MM.1S (cell line): ENCODE data around the gene ELL.

Source experiments
- DNase-seq: peaks from one replicate; pipeline ENCODE4 v3.0.0-alpha.2; 2015
- H2AFZ ChIP-seq: fragments of 300-600 bp; sonication (generic); 2 replicates; pipeline ENCODE4 v1.6.0; 2016; ENCODE audit warnings: antibody characterized with exemption, low read length
- H3F3A ChIP-seq: fragments of 300-600 bp; sonication (generic); 2 replicates; pipeline ENCODE4 v1.6.1; 2016; ENCODE audit warnings: mild to moderate bottlenecking, antibody characterized with exemption, low read length, moderate library complexity, mixed read lengths; ENCODE audit not compliant: insufficient read depth
- H3K27ac ChIP-seq: fragments of 300-600 bp; sonication (generic); 2 replicates; pipeline ENCODE4 v1.5.1; 2016; ENCODE audit warnings: mild to moderate bottlenecking, low read length
- H3K27me3 ChIP-seq: fragments of 300-600 bp; sonication (generic); replicated peaks from 2 replicates; pipeline ENCODE4 v1.6.0; 2016; ENCODE audit warnings: low read length; ENCODE audit not compliant: insufficient read depth
- H3K36me3 ChIP-seq: fragments of 300-600 bp; sonication (generic); replicated peaks from 2 replicates; pipeline ENCODE4 v1.6.1; 2016; ENCODE audit warnings: mild to moderate bottlenecking, low read length, mixed read lengths; ENCODE audit not compliant: insufficient read depth
- H3K4me1 ChIP-seq: fragments of 300-600 bp; sonication (generic); 2 replicates; pipeline ENCODE4 v1.6.1; 2016; ENCODE audit warnings: low read length, mixed read lengths
- H3K4me2 ChIP-seq: fragments of 300-600 bp; sonication (generic); 2 replicates; pipeline ENCODE4 v1.6.0; 2016; ENCODE audit warnings: low read depth, low read length
- H3K4me3 ChIP-seq: fragments of 300-600 bp; sonication (generic); 2 replicates; pipeline ENCODE4 v1.5.1; 2016; ENCODE audit warnings: low read length, mixed read lengths
- H3K79me2 ChIP-seq: fragments of 300-600 bp; sonication (generic); 2 replicates; pipeline ENCODE4 v1.6.1; 2016; ENCODE audit warnings: mixed run types, low read length, mixed read lengths
- H3K9ac ChIP-seq: fragments of 300-600 bp; sonication (generic); 2 replicates; pipeline ENCODE4 v1.6.1; 2016; ENCODE audit warnings: low read length, mixed read lengths
- H3K9me2 ChIP-seq: fragments of 300-600 bp; sonication (generic); replicated peaks from 2 replicates; pipeline ENCODE4 v1.6.1; 2016; ENCODE audit warnings: mild to moderate bottlenecking, low read length, mixed read lengths; ENCODE audit not compliant: insufficient read depth
- H3K9me3 ChIP-seq: fragments of 300-600 bp; sonication (generic); replicated peaks from 2 replicates; pipeline ENCODE4 v1.6.1; 2016; ENCODE audit warnings: mild to moderate bottlenecking, low read length, mixed read lengths; ENCODE audit not compliant: insufficient read depth
- H4K20me1 ChIP-seq: fragments of 300-600 bp; sonication (generic); 2 replicates; pipeline ENCODE4 v1.6.1; 2016; ENCODE audit warnings: mild to moderate bottlenecking, low read length, moderate library complexity, mixed read lengths; ENCODE audit not compliant: insufficient read depth
- EZH2 ChIP-seq: fragments of 300-600 bp; sonication (generic); optimal IDR thresholded peaks from 2 replicates; pipeline ENCODE3; 2017; ENCODE audit warnings: low read depth, mild to moderate bottlenecking, antibody characterized with exemption, low read length, mixed read lengths
- EZH2phosphoT487 ChIP-seq: fragments of 300-600 bp; sonication (generic); IDR thresholded peaks from 2 replicates; pipeline ENCODE4 v1.6.1; 2018; ENCODE audit warnings: antibody characterized with exemption, low read length
- TF ChIP-seq, protein P1 (sequence below): fragments of 300-600 bp; sonication (generic); IDR thresholded peaks from 2 replicates; pipeline ENCODE4 v1.5.1; 2016; ENCODE audit warnings: antibody characterized with exemption, low read length, mixed read lengths

Gene ELL

DNA sequence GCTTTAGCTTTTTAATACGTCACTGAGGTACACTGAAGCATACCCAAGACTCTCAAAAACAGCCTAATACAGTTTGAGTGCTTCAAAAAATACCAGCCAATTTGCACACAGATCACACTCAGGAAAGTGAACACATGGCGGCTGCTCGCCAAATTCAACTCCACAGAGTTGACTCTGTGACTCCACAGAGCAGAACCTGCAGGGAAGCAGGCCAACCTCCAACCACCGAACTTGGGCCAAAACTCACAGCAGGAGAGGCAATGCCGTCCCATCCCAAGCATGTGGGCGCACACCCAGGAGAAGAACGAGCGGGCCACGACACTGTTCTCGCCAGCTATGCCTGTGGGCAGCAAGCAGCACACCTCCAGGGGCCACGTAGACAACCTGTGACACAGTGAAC lies 21.1 kb downstream of the ELL start:
- H4K20me1 ChIP-seq, result peaks cover 94% of the 10 kb centered on the region
- H3K9me2 ChIP-seq, result no peaks in the 10 kb centered on the region
- H3K4me1 ChIP-seq, result peaks cover 34% of the 10 kb centered on the region
- no peaks in the 10 kb centered on the region for H3K27me3 ChIP-seq
- H3K4me2 ChIP-seq, result no peak overlapping the region
- no peaks in the 10 kb centered on the region for H3K9me3 ChIP-seq
- H3K36me3 ChIP-seq, result no peaks in the 10 kb centered on the region
- no peak overlapping the region for H3K27ac ChIP-seq
- TF ChIP-seq, protein P1, sequence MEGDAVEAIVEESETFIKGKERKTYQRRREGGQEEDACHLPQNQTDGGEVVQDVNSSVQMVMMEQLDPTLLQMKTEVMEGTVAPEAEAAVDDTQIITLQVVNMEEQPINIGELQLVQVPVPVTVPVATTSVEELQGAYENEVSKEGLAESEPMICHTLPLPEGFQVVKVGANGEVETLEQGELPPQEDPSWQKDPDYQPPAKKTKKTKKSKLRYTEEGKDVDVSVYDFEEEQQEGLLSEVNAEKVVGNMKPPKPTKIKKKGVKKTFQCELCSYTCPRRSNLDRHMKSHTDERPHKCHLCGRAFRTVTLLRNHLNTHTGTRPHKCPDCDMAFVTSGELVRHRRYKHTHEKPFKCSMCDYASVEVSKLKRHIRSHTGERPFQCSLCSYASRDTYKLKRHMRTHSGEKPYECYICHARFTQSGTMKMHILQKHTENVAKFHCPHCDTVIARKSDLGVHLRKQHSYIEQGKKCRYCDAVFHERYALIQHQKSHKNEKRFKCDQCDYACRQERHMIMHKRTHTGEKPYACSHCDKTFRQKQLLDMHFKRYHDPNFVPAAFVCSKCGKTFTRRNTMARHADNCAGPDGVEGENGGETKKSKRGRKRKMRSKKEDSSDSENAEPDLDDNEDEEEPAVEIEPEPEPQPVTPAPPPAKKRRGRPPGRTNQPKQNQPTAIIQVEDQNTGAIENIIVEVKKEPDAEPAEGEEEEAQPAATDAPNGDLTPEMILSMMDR, result no peak
- TF ChIP-seq EZH2, result no peak
- no peak for TF ChIP-seq EZH2phosphoT487
- H3K9ac ChIP-seq, result no peak overlapping the region
- DNase-seq, result no peak
- peaks cover 100% of the 10 kb centered on the region for H3K79me2 ChIP-seq
- peaks cover 6% of the 10 kb centered on the region; the same call in 1 of the 2 replicates for H3F3A ChIP-seq
- H3K4me3 ChIP-seq, result no peak overlapping the region
- no peak overlapping the region for H2AFZ ChIP-seq

DNA sequence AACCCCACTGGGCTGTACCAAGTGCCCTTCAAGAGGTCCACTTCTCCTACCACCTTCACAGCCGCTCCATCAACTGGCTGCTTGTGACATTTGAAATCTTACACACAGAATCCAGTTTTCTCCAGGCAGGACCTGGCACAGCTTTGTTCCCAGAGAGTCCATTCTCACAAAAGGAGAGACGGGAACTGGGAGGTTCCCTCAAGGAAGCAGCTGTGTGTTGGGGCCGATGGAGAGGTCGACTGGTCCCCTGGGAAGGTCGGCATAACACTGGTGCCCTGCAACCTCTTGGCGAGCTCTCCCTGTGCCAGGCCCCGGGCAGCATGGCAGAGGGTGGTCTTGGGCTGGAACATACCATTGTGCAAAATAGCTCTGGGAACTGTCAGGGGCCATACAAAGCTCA lies 21.5 kb downstream of the ELL start:
- Histone ChIP-seq H3K9me3 (no peaks in the 10 kb centered on the region), H2AFZ (no peak overlapping the region), H3K4me1 (peaks cover 34% of the 10 kb centered on the region), H3K79me2 (peaks cover 100% of the 10 kb centered on the region), H3K27me3 (no peaks in the 10 kb centered on the region), H3K9me2 (no peaks in the 10 kb centered on the region), H3K4me3 (no peak overlapping the region), H3K9ac (no peak overlapping the region), H3K4me2 (no peak overlapping the region), H3F3A (peaks cover 6% of the 10 kb centered on the region; the same call in 1 of the 2 replicates), H3K27ac (no peak overlapping the region), H4K20me1 (peaks cover 94% of the 10 kb centered on the region), H3K36me3 (no peaks in the 10 kb centered on the region)
- TF ChIP-seq, protein P1, result no peak
- TF ChIP-seq EZH2 (no peak), EZH2phosphoT487 (no peak)
- no peak for DNase-seq

DNA sequence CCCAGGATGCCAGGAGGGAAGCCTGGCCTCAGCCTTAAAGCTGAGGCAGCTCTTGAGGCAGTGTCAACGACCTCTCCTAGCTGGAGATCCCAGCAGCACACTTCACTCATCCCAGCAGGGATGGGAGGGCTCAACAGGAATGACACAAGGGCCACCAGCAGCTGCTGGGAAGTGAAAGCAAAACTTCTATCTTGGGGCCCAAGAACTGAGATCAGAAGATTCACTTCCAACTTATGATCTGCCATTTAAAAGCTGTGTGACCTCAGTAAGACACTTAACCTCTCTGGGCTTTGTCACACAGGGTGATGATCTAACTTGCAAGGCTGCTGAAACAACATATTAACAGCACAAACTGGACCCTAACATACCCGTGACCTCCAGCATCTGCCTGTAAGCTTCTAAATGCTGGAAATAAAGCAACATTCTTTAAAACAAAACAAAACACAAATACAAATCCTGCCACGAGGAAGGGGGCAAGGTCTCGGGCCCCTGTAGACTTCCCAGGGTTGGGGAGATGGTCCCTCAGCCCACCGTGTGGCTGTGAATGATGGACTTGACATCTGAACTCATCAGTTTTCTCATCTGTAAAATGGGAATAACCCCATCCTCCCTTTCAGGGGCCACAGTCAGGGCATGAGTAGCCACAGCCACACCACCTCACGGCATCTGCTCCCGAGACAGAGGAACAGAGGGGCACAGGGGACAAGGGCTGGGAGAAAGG lies 22.7 kb downstream of the ELL start:
- TF ChIP-seq, protein P1, result no peak
- TF ChIP-seq EZH2phosphoT487 (no peak), EZH2 (no peak)
- H3K9me3 ChIP-seq, result no peaks in the 10 kb centered on the region
- H3K4me2 ChIP-seq, result 0 out of 2 replicates have a peak overlapping the region, but pooled peaks have one; percentile 14
- no peak overlapping the region for H3K4me3 ChIP-seq
- H3K4me1 ChIP-seq, result peaks cover 34% of the 10 kb centered on the region
- no peak overlapping the region for H2AFZ ChIP-seq
- H3F3A ChIP-seq, result peaks cover 6% of the 10 kb centered on the region; the same call in 1 of the 2 replicates
- no peaks in the 10 kb centered on the region for H3K36me3 ChIP-seq
- no peak overlapping the region for H3K9ac ChIP-seq
- peak; percentile 21 for DNase-seq
- peaks cover 100% of the 10 kb centered on the region for H3K79me2 ChIP-seq
- no peak overlapping the region for H3K27ac ChIP-seq
- H3K9me2 ChIP-seq, result no peaks in the 10 kb centered on the region
- peaks cover 94% of the 10 kb centered on the region for H4K20me1 ChIP-seq
- no peaks in the 10 kb centered on the region for H3K27me3 ChIP-seq
